ENCODE measurements around the gene USP10. TPM values are rescaled to one million over a fixed set of nuclear protein-coding genes. Genes with fewer than 3 reads are reported as not detected.

USP10 gene
- total and polyA plus RNA-seq, 12 donors: 17.5 to 82.9 (median 62.8) TPM

- DNase-seq (no peak), ATAC-seq (peak in 4 of 8 donors; percentile 3 to 46 (median 8))
- no peak overlapping the region for H3K4me3 ChIP-seq
- H3K4me1 ChIP-seq: peaks cover 5 to 74% (median 60%) of the 10 kb centered on the region in 9 donors
- peaks cover 0 to 41% (median 0%) of the 10 kb centered on the region in 9 donors for H3K36me3 ChIP-seq
- 73 to 80% methylated on average over 12 of the region's 12 CpGs for WGBS, 2 donors
- H3K27me3 ChIP-seq: no peaks in the 10 kb centered on the region
- TF ChIP-seq, protein P1, sequence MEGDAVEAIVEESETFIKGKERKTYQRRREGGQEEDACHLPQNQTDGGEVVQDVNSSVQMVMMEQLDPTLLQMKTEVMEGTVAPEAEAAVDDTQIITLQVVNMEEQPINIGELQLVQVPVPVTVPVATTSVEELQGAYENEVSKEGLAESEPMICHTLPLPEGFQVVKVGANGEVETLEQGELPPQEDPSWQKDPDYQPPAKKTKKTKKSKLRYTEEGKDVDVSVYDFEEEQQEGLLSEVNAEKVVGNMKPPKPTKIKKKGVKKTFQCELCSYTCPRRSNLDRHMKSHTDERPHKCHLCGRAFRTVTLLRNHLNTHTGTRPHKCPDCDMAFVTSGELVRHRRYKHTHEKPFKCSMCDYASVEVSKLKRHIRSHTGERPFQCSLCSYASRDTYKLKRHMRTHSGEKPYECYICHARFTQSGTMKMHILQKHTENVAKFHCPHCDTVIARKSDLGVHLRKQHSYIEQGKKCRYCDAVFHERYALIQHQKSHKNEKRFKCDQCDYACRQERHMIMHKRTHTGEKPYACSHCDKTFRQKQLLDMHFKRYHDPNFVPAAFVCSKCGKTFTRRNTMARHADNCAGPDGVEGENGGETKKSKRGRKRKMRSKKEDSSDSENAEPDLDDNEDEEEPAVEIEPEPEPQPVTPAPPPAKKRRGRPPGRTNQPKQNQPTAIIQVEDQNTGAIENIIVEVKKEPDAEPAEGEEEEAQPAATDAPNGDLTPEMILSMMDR (IDR thresholded peaks at IDR 0.05): no peak
- peak overlapping the region in 5 of 10 donors; percentile 4 to 77 (median 60) for H3K27ac ChIP-seq
- intact Hi-C loops (cut with DNase I): loop anchor here in 3 of 10 donors (5.0 kb wide), 3 partner anchors 70 to 225 kb away; no protein-coding TSS in a partner anchor
- H3K9me3 ChIP-seq: no peaks in the 10 kb centered on the region
These were observed 37.6 kb downstream of the USP10 start for GRCh38 chr16:84737192-84738011.

GRCh38 chr16:84738255-84739038, 38.6 kb downstream of the USP10 start:
- no peak overlapping the region for H3K4me3 ChIP-seq
- peak overlapping the region in 3 of 10 donors; percentile 4 to 77 (median 12) for H3K27ac ChIP-seq
- peaks cover 5 to 74% (median 68%) of the 10 kb centered on the region in 9 donors for H3K4me1 ChIP-seq
- peak; percentile 58 to 80 (median 68) for ATAC-seq
- intact Hi-C loops (cut with DNase I): loop anchor here in 3 of 10 donors (5.0 kb wide), 3 partner anchors 71 to 226 kb away; no protein-coding TSS in a partner anchor
- H3K27me3 ChIP-seq: no peaks in the 10 kb centered on the region
- H3K36me3 ChIP-seq: peaks cover 0 to 46% (median 0%) of the 10 kb centered on the region in 9 donors
- WGBS, 2 donors: 28 to 29% methylated on average over 8 of the region's 8 CpGs
- TF ChIP-seq, protein P1 (IDR thresholded peaks at IDR 0.05): peak; percentile 78 to 94 (median 89)
- H3K9me3 ChIP-seq: no peaks in the 10 kb centered on the region
- peak; percentile 58 to 82 for DNase-seq

GRCh38 chr16:84739349-84740124, 39.7 kb downstream of the USP10 start:
- peak overlapping the region in 2 of 10 donors; percentile 3 to 41 for H3K27ac ChIP-seq

More at GRCh38 chr16:84739349-84740124, 39.7 kb downstream of the USP10 start:
- no peak for DNase-seq
- 78 to 80% methylated on average over 7 of the region's 7 CpGs for WGBS, 2 donors
- peak in 2 of 8 donors; percentile 18 to 25 for ATAC-seq
- Histone ChIP-seq H3K9me3 (no peaks in the 10 kb centered on the region), H3K27me3 (no peaks in the 10 kb centered on the region), H3K36me3 (peaks cover 0 to 41% (median 0%) of the 10 kb centered on the region in 9 donors), H3K4me1 (peaks cover 5 to 75% (median 68%) of the 10 kb centered on the region in 9 donors), H3K4me3 (no peak overlapping the region)
- TF ChIP-seq, protein P1 (IDR thresholded peaks at IDR 0.05): no peak
- intact Hi-C loops (cut with DNase I): loop anchor here in 4 of 10 donors (5.0 kb wide), 4 partner anchors 72 to 227 kb away; no protein-coding TSS in a partner anchor

Data from heart right ventricle (tissue), 16 donors.